ENCODE measurements around the gene OSBPL10. TPM values are rescaled to one million over a fixed set of nuclear protein-coding genes. Genes with fewer than 3 reads are reported as not detected.
"Not testable (repeated sequence)": the region's sequence is repeated elsewhere in the genome, so short reads cannot be mapped to it uniquely, and the experiment has no call there.

Gene OSBPL10
- total RNA-seq, 1 donor from 2014 or later, result 10.9 TPM

- DNase-seq, result not testable (repeated sequence)
Measured at GRCh38 chr3:31992995-31993394, 11.9 kb upstream of the OSBPL10 start.

- DNase-seq, result no peak
Measured at GRCh38 chr3:31988271-31988670, 7.2 kb upstream of the OSBPL10 start.

- no peak for DNase-seq
Measured at GRCh38 chr3:31985831-31986230, 4.8 kb upstream of the OSBPL10 start.

DNA sequence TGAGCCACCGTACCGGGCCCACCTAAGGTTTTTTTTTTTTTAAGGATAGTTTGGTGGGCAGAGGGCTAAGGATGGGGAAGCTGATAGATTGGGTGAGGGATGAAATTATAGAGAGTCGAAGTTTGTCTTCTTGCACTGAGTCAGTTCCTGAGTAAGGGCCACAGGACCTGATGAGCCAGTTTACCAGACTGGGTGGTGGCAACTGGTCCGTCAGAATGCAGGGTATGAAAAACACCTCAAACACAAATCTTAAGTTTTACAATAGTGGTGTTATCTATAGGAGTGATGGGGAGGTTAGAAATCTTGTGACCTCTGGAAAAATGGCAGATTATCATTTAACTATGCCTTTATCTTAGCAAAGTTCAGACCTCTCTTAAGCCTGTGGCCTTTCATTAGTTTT, 3.3 kb upstream of the OSBPL10 start:
- no peak for DNase-seq

- DNase-seq, result no peak
Measured at GRCh38 chr3:31980530-31981205, 394 bp downstream of the OSBPL10 start.

GRCh38 chr3:31979001-31979697, 1.9 kb downstream of the OSBPL10 start:
- no peak for DNase-seq

- no peak for DNase-seq
Measured at GRCh38 chr3:31978553-31978952, 2.5 kb downstream of the OSBPL10 start.

- no peak for DNase-seq
Measured at GRCh38 chr3:31977736-31978135, 3.3 kb downstream of the OSBPL10 start.

- no peak for DNase-seq
Measured at GRCh38 chr3:31976302-31976701, 4.8 kb downstream of the OSBPL10 start.

- DNase-seq, result peak; percentile 55
Measured at GRCh38 chr3:31974964-31975363, 6.1 kb downstream of the OSBPL10 start.

GRCh38 chr3:31974471-31974870, 6.6 kb downstream of the OSBPL10 start:
- no peak for DNase-seq

DNA sequence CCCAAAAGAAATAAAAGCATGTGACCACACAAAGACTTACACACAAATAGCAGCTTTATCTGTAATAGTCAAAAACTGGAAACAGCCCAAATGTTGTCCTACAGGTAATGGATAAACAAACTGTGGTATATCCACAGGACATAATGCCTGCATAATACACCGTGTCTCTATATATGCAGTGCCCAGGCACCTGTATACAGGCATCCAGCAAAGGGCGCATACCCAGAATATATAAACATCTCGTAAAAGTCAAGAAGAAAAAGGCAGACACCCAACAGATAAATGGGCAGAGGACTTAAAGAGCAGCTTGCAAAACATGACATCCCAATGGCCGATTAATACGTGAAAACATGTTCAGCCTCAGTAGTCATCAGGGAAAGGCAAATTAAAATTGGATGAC, 7.2 kb downstream of the OSBPL10 start:
- DNase-seq, result no peak

- DNase-seq, result no peak
Measured at GRCh38 chr3:31973081-31973480, 8.0 kb downstream of the OSBPL10 start.

DNA sequence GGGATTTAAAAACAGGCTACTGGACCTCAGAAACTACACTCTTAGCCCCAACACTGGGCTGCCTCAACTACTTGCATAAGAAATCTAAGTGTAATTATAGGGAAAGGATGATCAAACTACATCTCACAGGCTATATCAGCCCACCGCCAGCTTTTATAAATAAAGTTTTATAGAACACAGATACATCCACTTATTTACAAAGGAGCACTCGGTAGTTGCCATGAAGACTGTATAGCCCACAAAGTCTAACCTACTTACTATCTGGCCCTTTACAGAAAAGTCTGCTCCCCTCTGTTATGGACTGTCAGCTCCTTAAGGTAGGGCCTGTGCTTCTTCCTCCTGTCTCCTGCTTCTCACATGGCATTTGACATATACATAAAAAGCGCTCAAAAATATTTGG, 9.5 kb downstream of the OSBPL10 start:
- no peak for DNase-seq

- peak; percentile 63 for DNase-seq
Measured at GRCh38 chr3:31968927-31969418, 12.1 kb downstream of the OSBPL10 start.

DNA sequence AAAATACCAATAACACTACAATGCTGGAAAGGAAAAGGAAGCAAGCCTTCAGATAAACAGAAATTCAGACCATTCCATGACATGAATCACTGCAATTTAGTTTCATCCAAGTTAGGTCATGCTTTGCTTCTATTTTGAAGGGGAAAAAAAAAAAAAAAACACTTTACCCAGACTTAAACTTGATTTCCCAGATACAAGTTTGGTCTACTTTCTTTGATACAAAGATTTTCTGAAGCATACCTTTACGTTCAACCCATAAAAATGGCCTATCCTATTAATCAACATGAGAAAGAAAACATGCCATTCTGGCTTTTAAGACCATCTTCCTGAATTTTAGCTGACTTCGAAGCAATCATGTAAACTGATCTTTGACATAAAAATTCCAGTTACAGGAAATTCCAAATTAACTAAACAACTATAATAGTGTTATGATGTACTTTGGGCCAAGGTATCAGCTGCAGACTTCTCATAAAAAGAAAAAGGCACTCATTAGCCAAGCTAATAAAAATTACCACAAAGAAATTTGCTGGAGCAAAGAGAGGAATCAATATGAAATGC, 12.6 kb downstream of the OSBPL10 start:
- DNase-seq, result peak; percentile 42

DNA sequence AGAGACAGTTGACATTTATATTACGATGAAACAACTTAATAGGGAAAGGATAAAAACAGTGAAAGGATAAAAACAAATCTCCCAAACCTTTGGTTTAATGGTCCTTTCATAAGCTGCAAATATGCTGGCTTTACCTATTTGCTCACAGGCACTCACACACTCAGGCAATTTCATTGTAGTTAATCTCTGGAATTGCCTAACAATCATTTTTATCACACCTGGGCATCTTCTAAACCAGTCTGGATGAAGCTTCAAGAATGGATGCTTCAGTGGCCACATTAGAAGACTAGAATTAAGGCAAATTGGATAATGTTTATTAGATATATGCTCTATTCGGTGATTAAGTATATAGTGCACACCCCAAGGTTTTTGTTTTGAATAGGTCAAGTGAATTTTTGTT, 13.5 kb downstream of the OSBPL10 start:
- DNase-seq, result no peak

DNA sequence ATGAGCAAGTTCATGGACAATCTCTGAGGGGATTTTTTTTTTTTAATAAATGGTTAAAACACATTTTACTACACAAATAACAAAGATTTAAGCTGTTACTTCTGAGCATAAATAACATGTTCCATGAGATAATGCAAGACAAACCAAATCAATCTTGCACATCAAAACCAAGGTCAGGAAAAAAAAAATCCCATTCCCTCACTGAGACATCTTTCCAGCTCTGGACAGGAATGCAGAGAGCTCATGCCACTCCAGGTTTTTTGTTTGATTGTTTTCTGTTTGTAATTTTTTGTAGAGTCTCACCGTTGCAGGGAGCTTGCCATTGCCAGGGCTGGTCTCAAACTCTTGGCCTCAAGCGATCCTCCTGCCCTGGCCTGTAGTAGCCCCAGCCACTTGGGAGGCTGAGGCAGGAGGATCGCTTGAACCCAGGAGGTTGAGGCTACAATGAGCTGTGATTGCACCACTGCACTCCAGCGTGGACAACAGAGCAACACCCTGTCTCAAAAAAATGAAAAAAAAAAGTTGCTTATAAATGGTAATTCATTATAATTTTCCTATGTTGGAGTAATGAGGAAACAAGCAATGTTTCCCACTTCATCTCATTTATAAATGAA, 14.0 kb downstream of the OSBPL10 start:
- no peak for DNase-seq

DNA sequence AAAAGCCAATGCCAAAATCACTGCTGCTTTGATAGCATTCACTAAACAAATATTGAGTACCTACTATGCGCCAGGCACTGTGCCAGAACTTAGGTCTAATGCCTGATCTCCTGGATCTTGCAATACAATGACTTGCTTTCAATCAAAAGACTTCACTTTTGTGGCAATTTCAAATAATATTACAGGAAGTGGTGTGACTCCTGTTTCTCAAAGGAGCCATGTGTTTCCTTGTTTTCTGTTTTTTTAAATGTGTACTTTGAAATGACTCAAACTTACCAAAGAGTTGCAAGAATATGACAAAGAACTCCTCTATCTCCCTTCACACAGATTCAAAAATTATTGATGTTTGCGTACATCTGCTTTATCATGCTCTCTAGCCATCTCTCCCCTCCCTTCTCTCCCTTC, 18.3 kb downstream of the OSBPL10 start:
- DNase-seq, result no peak

- DNase-seq, result no peak
Measured at GRCh38 chr3:31960793-31961431, 20.1 kb downstream of the OSBPL10 start.

DNA sequence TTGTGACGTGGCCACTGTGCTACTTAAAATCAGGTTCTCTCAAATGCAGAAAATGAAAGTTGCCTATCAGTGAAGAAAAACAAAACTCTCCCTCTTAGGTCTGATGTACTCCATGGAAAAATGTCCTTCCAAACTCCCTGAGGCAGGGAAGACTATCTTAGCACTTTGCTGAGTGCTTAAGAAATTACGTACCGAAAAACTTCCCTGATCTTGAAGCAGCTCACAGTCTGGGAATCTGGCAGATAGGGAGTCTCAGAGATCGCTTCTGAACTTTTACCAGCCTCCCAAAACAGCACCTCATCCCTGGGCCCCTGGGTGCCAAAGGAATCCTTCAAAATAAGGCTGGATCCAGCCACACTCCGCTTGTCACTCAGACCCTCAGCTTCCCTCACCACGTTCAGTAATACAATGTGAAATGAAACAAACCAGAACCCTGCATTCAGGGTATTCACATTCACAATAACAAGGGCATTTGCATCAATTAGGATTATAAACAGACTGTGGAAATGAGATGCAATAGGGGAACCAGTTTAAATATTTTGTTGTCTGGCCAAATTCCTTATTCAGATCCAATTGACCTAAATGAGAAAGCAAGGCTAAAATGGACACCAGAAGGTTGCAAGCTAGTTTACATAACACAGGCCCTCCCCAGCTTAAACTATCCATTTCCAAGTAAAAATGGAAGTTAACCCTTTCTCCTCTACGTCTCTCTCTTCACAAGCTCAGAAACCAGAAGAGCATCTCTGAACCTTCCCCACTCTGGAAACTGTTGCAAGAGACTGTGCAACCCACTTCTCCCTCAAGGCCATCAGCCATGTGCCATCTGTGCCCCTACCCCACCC, 20.9 kb downstream of the OSBPL10 start:
- DNase-seq, result no peak

- no peak for DNase-seq
Measured at GRCh38 chr3:31959251-31959650, 21.8 kb downstream of the OSBPL10 start.
